A673 (cell line): Measurements from ENCODE around the gene FARP2.

Experiments used
- EZH2 ChIP-seq: fragments of 200-600 bp; sonication (generic); IDR thresholded peaks from 2 replicates; pipeline ENCODE4 v1.6.1; 2017; ENCODE audit warnings: borderline replicate concordance, low read depth, mild to moderate bottlenecking, mixed read lengths, antibody characterized with exemption, low read length; ENCODE audit not compliant: poor library complexity, severe bottlenecking
- TF ChIP-seq, protein P1 (sequence below): fragments of 300-800, 200-600 bp; sonication (generic); conservative IDR thresholded peaks from 2 replicates; pipeline ENCODE4 v1.5.1; 2017; ENCODE audit warnings: low read depth, mild to moderate bottlenecking, antibody characterized with exemption, low read length, moderate library complexity, mixed read lengths

DNA sequence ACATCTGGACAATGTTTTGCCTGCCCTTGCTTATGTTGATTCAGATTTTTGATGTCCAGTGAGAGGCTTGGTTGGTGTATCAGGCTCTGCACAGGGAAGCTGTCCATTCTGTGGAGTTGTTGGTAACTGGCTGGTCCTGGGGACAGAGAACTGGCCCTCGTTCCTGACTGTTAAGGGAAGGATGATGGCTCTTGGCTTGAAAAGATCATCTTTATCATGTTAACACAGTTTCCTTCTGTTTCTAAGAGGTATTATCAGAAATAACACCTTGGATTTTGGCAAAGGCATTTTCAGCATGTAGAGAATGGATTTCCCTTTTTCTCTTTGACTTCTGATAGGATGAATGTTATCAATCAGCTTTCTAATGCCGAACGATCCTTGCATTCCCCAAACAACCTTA lies 133.0 kb downstream of the FARP2 start:
- TF ChIP-seq, protein P1, sequence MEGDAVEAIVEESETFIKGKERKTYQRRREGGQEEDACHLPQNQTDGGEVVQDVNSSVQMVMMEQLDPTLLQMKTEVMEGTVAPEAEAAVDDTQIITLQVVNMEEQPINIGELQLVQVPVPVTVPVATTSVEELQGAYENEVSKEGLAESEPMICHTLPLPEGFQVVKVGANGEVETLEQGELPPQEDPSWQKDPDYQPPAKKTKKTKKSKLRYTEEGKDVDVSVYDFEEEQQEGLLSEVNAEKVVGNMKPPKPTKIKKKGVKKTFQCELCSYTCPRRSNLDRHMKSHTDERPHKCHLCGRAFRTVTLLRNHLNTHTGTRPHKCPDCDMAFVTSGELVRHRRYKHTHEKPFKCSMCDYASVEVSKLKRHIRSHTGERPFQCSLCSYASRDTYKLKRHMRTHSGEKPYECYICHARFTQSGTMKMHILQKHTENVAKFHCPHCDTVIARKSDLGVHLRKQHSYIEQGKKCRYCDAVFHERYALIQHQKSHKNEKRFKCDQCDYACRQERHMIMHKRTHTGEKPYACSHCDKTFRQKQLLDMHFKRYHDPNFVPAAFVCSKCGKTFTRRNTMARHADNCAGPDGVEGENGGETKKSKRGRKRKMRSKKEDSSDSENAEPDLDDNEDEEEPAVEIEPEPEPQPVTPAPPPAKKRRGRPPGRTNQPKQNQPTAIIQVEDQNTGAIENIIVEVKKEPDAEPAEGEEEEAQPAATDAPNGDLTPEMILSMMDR: no peak
- no peak for TF ChIP-seq EZH2
